ENCODE results near the gene CPN2. TPM values are rescaled to one million over a fixed set of nuclear protein-coding genes. Genes with fewer than 3 reads are reported as not detected.
A peak's percentile ranks its signal among the peaks of the same experiment; 100 is the strongest.

Gene CPN2
- total and polyA plus RNA-seq, 2 donors (not counting 3 experiments of a cell fraction or from before 2014, with no cell fraction given) = not detected

DNA sequence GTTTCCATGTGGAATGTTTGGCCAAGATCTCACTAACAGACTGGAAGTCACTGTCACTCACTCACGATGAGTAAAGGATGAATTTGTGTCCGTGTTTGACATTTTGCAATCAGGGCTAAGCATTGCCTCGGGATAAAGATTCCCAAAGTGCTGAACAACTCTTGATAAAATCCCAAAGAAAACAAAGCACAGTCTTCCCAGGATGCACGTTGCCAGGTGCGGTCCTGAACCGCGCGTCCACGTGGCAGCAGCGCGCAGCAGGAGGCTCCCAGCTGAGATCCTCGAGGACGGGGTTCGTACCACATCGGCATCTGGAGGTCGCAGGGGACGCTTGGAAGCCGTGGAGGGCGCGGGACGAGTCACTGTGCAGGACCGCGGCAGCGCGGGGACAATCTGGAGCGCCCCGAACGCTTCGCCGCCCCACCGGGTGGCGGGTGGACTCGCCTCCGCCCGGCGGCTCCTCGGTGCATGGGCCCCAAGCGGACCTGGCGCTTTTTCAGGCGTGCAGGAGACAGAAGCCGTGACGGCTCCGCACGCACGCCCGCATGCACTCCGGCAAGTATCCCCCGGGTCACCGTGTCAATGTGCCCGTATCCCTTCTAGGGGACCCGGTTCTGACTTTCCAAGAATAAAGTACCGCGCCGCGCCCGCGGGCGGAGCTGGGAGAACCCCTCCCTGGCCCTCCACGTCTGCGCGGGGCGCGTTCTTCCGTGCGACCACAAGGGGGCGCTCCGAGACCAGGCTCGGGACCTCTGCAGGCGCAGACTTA, 17.7 kb downstream of the CPN2 start:
- no peak overlapping the region for H3K9ac ChIP-seq (replicated peaks; ENCODE audit: extremely low read depth, insufficient read depth, low read length)
- no TSS peak for BruUV-seq (replicated peaks)
- H3K79me2 ChIP-seq (ENCODE audit: control insufficient read depth, insufficient read depth, low read length) = no peaks in the 10 kb centered on the region
- no peak overlapping the region for H3K27ac ChIP-seq (ENCODE audit: insufficient read depth, low read depth, low read length)
- TF ChIP-seq, protein P1, sequence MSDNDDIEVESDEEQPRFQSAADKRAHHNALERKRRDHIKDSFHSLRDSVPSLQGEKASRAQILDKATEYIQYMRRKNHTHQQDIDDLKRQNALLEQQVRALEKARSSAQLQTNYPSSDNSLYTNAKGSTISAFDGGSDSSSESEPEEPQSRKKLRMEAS (IDR thresholded peaks at IDR 0.05; ENCODE audit: insufficient read depth, insufficient read length) = peak; percentile 70
- TF ChIP-seq FOS (IDR thresholded peaks at IDR 0.05; ENCODE audit: borderline replicate concordance, insufficient read depth, low read length) (no peak), POLR2A (IDR thresholded peaks at IDR 0.05; ENCODE audit: low read depth, low read length) (no peak), JUN (IDR thresholded peaks at IDR 0.05; ENCODE audit: borderline replicate concordance, insufficient read depth, insufficient read length, low read depth) (no peak), POLR2AphosphoS5 (IDR thresholded peaks at IDR 0.05; ENCODE audit: insufficient read depth, low read depth, low read length) (no peak), EZH2 (IDR thresholded peaks at IDR 0.05; ENCODE audit: borderline replicate concordance, low read depth, low read length, severe bottlenecking) (peak; percentile 49), GATA2 (IDR thresholded peaks at IDR 0.05; ENCODE audit: insufficient read depth, insufficient read length, low read depth, low read length) (no peak), MYC (IDR thresholded peaks at IDR 0.05; ENCODE audit: low read depth, low read length) (no peak)
- TF ChIP-seq, protein P2, sequence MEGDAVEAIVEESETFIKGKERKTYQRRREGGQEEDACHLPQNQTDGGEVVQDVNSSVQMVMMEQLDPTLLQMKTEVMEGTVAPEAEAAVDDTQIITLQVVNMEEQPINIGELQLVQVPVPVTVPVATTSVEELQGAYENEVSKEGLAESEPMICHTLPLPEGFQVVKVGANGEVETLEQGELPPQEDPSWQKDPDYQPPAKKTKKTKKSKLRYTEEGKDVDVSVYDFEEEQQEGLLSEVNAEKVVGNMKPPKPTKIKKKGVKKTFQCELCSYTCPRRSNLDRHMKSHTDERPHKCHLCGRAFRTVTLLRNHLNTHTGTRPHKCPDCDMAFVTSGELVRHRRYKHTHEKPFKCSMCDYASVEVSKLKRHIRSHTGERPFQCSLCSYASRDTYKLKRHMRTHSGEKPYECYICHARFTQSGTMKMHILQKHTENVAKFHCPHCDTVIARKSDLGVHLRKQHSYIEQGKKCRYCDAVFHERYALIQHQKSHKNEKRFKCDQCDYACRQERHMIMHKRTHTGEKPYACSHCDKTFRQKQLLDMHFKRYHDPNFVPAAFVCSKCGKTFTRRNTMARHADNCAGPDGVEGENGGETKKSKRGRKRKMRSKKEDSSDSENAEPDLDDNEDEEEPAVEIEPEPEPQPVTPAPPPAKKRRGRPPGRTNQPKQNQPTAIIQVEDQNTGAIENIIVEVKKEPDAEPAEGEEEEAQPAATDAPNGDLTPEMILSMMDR (IDR thresholded peaks at IDR 0.05; ENCODE audit: extremely low read depth in 1 of 2, insufficient read depth in 1 of 2, low read depth in 1 of 2, low read length in 2 of 2) = peak; percentile 96 to 98
- ChIA-PET POLR2A (interaction anchor here (0.6 kb wide), 1 partner anchor 139 kb away, joined by 7 read pairs; no protein-coding TSS in a partner anchor), CTCF (interaction anchor here (0.6 to 5.5 kb wide), 29 partner anchors 8 to 668 kb away, joined by 3 to 95 read pairs (median 6); partner anchors contain the start of genes GP5 and TMEM44)
- intact Hi-C loops (cut with micrococcal nuclease) = loop anchor here (1.0 to 5.0 kb wide), 6 partner anchors 11 to 331 kb away; no protein-coding TSS in a partner anchor
- H3K36me3 ChIP-seq (ENCODE audit: control insufficient read depth in 2 of 2, extremely low read depth in 1 of 2, insufficient read depth in 2 of 2, low read length in 2 of 2) = no peaks in the 10 kb centered on the region
- peak overlapping the region; percentile 68 for H3K4me2 ChIP-seq (ENCODE audit: insufficient read depth, low read length)
- dilution Hi-C loops (cut with MboI; ENCODE audit: extremely low pct_ligation_motif_present, low sequenced_read_pairs) = no loop called here
- no peak for FAIRE-seq
- peaks cover 0 to 17% of the 10 kb centered on the region in 2 experiments for H3K27me3 ChIP-seq (ENCODE audit: control insufficient read depth in 2 of 2, insufficient read depth in 2 of 2, low read length in 2 of 2)
- H4K20me1 ChIP-seq (replicated peaks; ENCODE audit: control insufficient read depth, extremely low read depth, insufficient read depth, low read length) = no peaks in the 10 kb centered on the region
- DNase-seq (ENCODE audit: low read depth, low spot score) = peak; percentile 83
- no peaks in the 10 kb centered on the region for H3K9me1 ChIP-seq (replicated peaks; ENCODE audit: control insufficient read depth, extremely low read depth, insufficient read depth, low read length)
- H3K9me3 ChIP-seq (replicated peaks; ENCODE audit: control insufficient read depth, insufficient read depth, low read length) = no peaks in the 10 kb centered on the region
- H2AFZ ChIP-seq (ENCODE audit: low read depth, low read length) = peak overlapping the region; percentile 96
- peak overlapping the region; percentile 11 to 50 (median 35) for H3K4me3 ChIP-seq (replicated peaks in 1 of 3; ENCODE audit: insufficient read depth in 1 of 3, low read depth in 1 of 3, low read length in 3 of 3)
- peaks cover 5% of the 10 kb centered on the region for H3K4me1 ChIP-seq (ENCODE audit: control insufficient read depth, extremely low read depth, insufficient read depth, low read length)

Data from endothelial cell of umbilical vein (primary cell).